CD14-positive monocyte (primary cell): Measurements from ENCODE around the gene GPRC5B. TPM values are rescaled to one million over a fixed set of nuclear protein-coding genes. Genes with fewer than 3 reads are reported as not detected.

Experiments
- DNase-seq, 3 donors: peaks; one replicate each; pipeline ENCODE4 v3.0.0-alpha.2; 2011 to 2022
- H2AFZ ChIP-seq: 2 replicates; pipeline ENCODE4 v1.6.0; 2012; ENCODE audit warnings: mild to moderate bottlenecking, low read depth, low read length, inconsistent platforms; ENCODE audit not compliant: insufficient read depth, poor library complexity, severe bottlenecking
- H3K27ac ChIP-seq, 2 donors: 1 replicate in 1 of 2; 2 replicates in 1 of 2; pipeline ENCODE4 v1.5.1; 2012 to 2013; ENCODE audit warnings: low read length in 2 of 2, control low read depth in 1 of 2, inconsistent platforms in 1 of 2, low read depth in 1 of 2, mild to moderate bottlenecking in 1 of 2
- H3K27me3 ChIP-seq, 2 donors: one replicate each; pipeline versions ENCODE4 v1.6.0 to v1.6.1; 2011 to 2013; ENCODE audit warnings: low read length in 2 of 2; ENCODE audit not compliant: control insufficient read depth in 2 of 2, insufficient read depth in 2 of 2
- H3K36me3 ChIP-seq, 2 donors: replicated peaks in 1 of 2; 1 replicate in 1 of 2; 2 replicates in 1 of 2; pipeline versions ENCODE4 v1.5.1 to v1.6.1; 2012 to 2013; ENCODE audit warnings: low read length in 2 of 2, control low read depth in 1 of 2, inconsistent platforms in 1 of 2, mild to moderate bottlenecking in 1 of 2; ENCODE audit not compliant: insufficient read depth in 2 of 2, control insufficient read depth in 1 of 2
- H3K4me1 ChIP-seq, 2 donors: 1 replicate in 1 of 2; 2 replicates in 1 of 2; pipeline versions ENCODE4 v1.5.1 to v1.6.1; 2012 to 2013; ENCODE audit warnings: low read length in 2 of 2, control low read depth in 1 of 2, inconsistent platforms in 1 of 2, mild to moderate bottlenecking in 1 of 2, moderate library complexity in 1 of 2; ENCODE audit not compliant: insufficient read depth in 2 of 2, control insufficient read depth in 1 of 2
- H3K4me2 ChIP-seq: replicated peaks from 2 replicates; pipeline ENCODE3; 2012; ENCODE audit warnings: low read length, moderate library complexity, mild to moderate bottlenecking; ENCODE audit not compliant: poor library complexity, severe bottlenecking; ENCODE audit errors: extremely low read depth
- H3K4me3 ChIP-seq, 3 experiments: fragments of 200-600 bp in 1 of 3; sonication (generic) in 1 of 3; replicated peaks in 1 of 3; 1 replicate in 2 of 3; 2 replicates in 1 of 3; pipeline ENCODE4 v1.5.1; 2011 to 2013; ENCODE audit warnings: low read length in 3 of 3, mild to moderate bottlenecking in 3 of 3, control low read depth in 2 of 3, low read depth in 2 of 3, inconsistent platforms in 1 of 3, moderate library complexity in 1 of 3
- H3K79me2 ChIP-seq: 2 replicates; pipeline ENCODE4 v1.6.0; 2012; ENCODE audit warnings: mild to moderate bottlenecking, control low read depth, inconsistent platforms, low read length, moderate library complexity; ENCODE audit not compliant: insufficient read depth
- H3K9ac ChIP-seq: 2 replicates; pipeline ENCODE4 v1.6.0; 2017; ENCODE audit warnings: low read length, mild to moderate bottlenecking; ENCODE audit not compliant: insufficient read depth, poor library complexity, severe bottlenecking
- H3K9me3 ChIP-seq, 2 donors: replicated peaks in 1 of 2; 1 replicate in 1 of 2; 2 replicates in 1 of 2; pipeline versions ENCODE4 v1.5.1 to v1.6.1; 2012 to 2013; ENCODE audit warnings: low read length in 2 of 2, control low read depth in 1 of 2; ENCODE audit not compliant: control insufficient read depth in 1 of 2, insufficient read depth in 1 of 2
- H4K20me1 ChIP-seq: 2 replicates; pipeline ENCODE4 v1.6.0; 2012; ENCODE audit warnings: mild to moderate bottlenecking, low read length, control low read depth, moderate library complexity; ENCODE audit not compliant: insufficient read depth
- H3K27ac Mint-ChIP-seq, 7 donors: one replicate each; pipeline ENCODE4 v1.8.0; 2020; ENCODE audit warnings: mild to moderate bottlenecking in 7 of 7, mixed read lengths in 7 of 7, moderate library complexity in 6 of 7, inconsistent platforms in 2 of 7
- H3K27me3 Mint-ChIP-seq, 3 donors: one replicate each; pipeline ENCODE4 v1.8.0; 2021 to 2022; ENCODE audit warnings: low read depth in 3 of 3, mild to moderate bottlenecking in 3 of 3, mixed read lengths in 3 of 3, moderate library complexity in 3 of 3, inconsistent platforms in 1 of 3
- H3K36me3 Mint-ChIP-seq, 2 donors: one replicate each; pipeline ENCODE4 v1.8.0; 2020; ENCODE audit warnings: mixed read lengths in 2 of 2, inconsistent platforms in 1 of 2, mild to moderate bottlenecking in 1 of 2
- H3K4me1 Mint-ChIP-seq: one replicate; pipeline ENCODE4 v1.8.0; 2020; ENCODE audit warnings: mild to moderate bottlenecking, mixed read lengths
- H3K4me3 Mint-ChIP-seq, 2 donors: one replicate each; pipeline ENCODE4 v1.8.0; 2020; ENCODE audit warnings: mild to moderate bottlenecking in 2 of 2, mixed read lengths in 2 of 2, moderate library complexity in 1 of 2
- H3K9me3 Mint-ChIP-seq, 7 donors: one replicate each; pipeline ENCODE4 v1.8.0; 2020 to 2022; ENCODE audit warnings: mixed read lengths in 7 of 7, mild to moderate bottlenecking in 6 of 7, moderate library complexity in 6 of 7, inconsistent platforms in 2 of 7
- CTCF ChIP-seq: fragments of 200-600 bp; IDR thresholded peaks from one replicate; pipeline ENCODE4 v1.8.0; 2022; ENCODE audit warnings: antibody characterized with exemption, mild to moderate bottlenecking
- WGBS: methylation state at CpG from one replicate; pipeline ENCODE4 v1.1.5; 2013; ENCODE audit warnings: missing lambda C conversion rate; ENCODE audit not compliant: insufficient coverage; 5-methylcytosine and 5-hydroxymethylcytosine counted together
- intact Hi-C, 2 donors: fragments of 100-400 bp; cut with micrococcal nuclease; formaldehyde crosslinking; loops; one replicate each; pipeline versions ENCODE4 v1.15.0 to v1.15.1; 2023
- polyA plus RNA-seq, 3 donors: library from polyadenylated mRNA; depleted of rRNA in 1 of 3; unstranded in 2 of 3; stranded (reverse) in 1 of 3; fragments of 300-500 nt in 2 of 3; fragments of >200 nt in 1 of 3; fragmentation: Illumina TruSeq in 2 of 3; gene quantifications; 1 replicate in 2 of 3; 2 replicates in 1 of 3; pipeline ENCODE4 v1.2.3, GENCODE V29; 2012 to 2021

The GPRC5B gene
- polyA plus RNA-seq, 3 donors, result 0.06 to 0.24 TPM; not detected in 1

- no peak overlapping the region for H3K4me3 Mint-ChIP-seq
- no peaks in the 10 kb centered on the region for H3K36me3 Mint-ChIP-seq
- Histone ChIP-seq H3K36me3 (no peaks in the 10 kb centered on the region), H3K4me2 (no peak overlapping the region), H3K27ac (no peak overlapping the region), H4K20me1 (no peaks in the 10 kb centered on the region), H3K9me3 (no peaks in the 10 kb centered on the region), H3K4me3 (no peak overlapping the region), H3K4me1 (no peaks in the 10 kb centered on the region), H3K9ac (no peak overlapping the region), H3K27me3 (peaks cover 0 to 2% of the 10 kb centered on the region in 2 donors), H3K79me2 (no peaks in the 10 kb centered on the region), H2AFZ (no peak overlapping the region)
- peaks cover 2 to 9% (median 8%) of the 10 kb centered on the region in 3 donors for H3K27me3 Mint-ChIP-seq
- WGBS, result 98% methylated on average over 20 of the region's 20 CpGs
- TF ChIP-seq CTCF, result no peak
- intact Hi-C loops, result no loop called here
- H3K4me1 Mint-ChIP-seq, result peaks cover 11% of the 10 kb centered on the region
- peak overlapping the region in 2 of 7 donors; percentile 54 to 68 for H3K27ac Mint-ChIP-seq
- no peak for DNase-seq
- H3K9me3 Mint-ChIP-seq, result peaks cover 0 to 5% (median 0%) of the 10 kb centered on the region in 7 donors
Observed at GRCh38 chr16:19871721-19872120, 12.9 kb downstream of the GPRC5B start.

DNA sequence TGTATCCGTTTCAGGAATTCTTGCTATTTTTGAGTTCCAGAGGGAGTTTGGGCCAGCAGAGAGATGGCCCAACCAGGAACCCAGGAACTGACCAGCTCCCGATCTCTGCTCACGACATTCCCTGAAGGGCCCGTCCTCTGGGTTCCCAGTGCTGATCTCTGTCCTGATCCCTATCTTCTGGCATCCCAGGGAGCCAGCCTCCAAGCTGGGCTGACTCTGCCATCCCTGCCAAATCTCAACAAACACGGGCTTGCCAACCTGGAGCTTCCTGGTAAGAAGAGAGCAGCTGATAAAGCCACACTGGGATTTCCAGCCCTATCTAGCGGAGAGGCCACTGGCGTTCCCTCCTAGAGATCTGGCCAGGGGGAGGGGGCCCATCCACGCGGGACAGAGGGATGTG is 16.2 kb downstream of the GPRC5B start:
- no peak overlapping the region for H3K27ac ChIP-seq
- H3K4me3 ChIP-seq, result no peak overlapping the region
- H3K27me3 ChIP-seq, result no peaks in the 10 kb centered on the region
- TF ChIP-seq CTCF, result no peak
- no peaks in the 10 kb centered on the region for H3K79me2 ChIP-seq
- intact Hi-C loops, result no loop called here
- no peak overlapping the region for H3K4me2 ChIP-seq
- no peak overlapping the region for H2AFZ ChIP-seq
- Mint-ChIP-seq H3K4me3 (peak overlapping the region in 1 of 2 donors; percentile 24), H3K27me3 (peaks cover 0 to 3% (median 3%) of the 10 kb centered on the region in 3 donors), H3K36me3 (no peaks in the 10 kb centered on the region), H3K9me3 (peaks cover 0 to 5% (median 0%) of the 10 kb centered on the region in 7 donors), H3K4me1 (no peaks in the 10 kb centered on the region), H3K27ac (peak overlapping the region in 1 of 7 donors; percentile 58)
- WGBS, result 89% methylated on average over 6 of the region's 9 CpGs
- H3K9ac ChIP-seq, result no peak overlapping the region
- no peak for DNase-seq
- H3K36me3 ChIP-seq, result no peaks in the 10 kb centered on the region
- H3K9me3 ChIP-seq, result no peaks in the 10 kb centered on the region
- H4K20me1 ChIP-seq, result no peaks in the 10 kb centered on the region
- H3K4me1 ChIP-seq, result no peaks in the 10 kb centered on the region
